Erythroblast (primary cell): Measurements from ENCODE around the gene BIN1.

Source experiments
- GATA1 ChIP-seq: IDR thresholded peaks from 2 replicates; pipeline ENCODE4 v1.6.1; 2011; ENCODE audit warnings: low read depth, mild to moderate bottlenecking, control low read depth, low read length, moderate library complexity
- POLR2A ChIP-seq: IDR thresholded peaks from 2 replicates; pipeline ENCODE4 v1.6.1; 2011; ENCODE audit warnings: mild to moderate bottlenecking, low read length

GRCh38 chr2:127079358-127079920 lies 27.5 kb downstream of the BIN1 start:
- TF ChIP-seq POLR2A: no peak
- no peak for TF ChIP-seq GATA1
